Fibroblast of villous mesenchyme (primary cell): ENCODE data around the gene ADAM29. TPM values are rescaled to one million over a fixed set of nuclear protein-coding genes. Genes with fewer than 3 reads are reported as not detected.
"Not testable (repeated sequence)": the region's sequence is repeated elsewhere in the genome, so short reads cannot be mapped to it uniquely, and the experiment has no call there.

ENCODE experiments used
- DNase-seq: peaks from one replicate; pipeline ENCODE4 v3.0.0-alpha.2; 2010; ENCODE audit warnings: low read depth
- H3K4me3 ChIP-seq: 2 replicates; pipeline ENCODE4 v1.5.1; 2011; ENCODE audit warnings: low read depth, mild to moderate bottlenecking, low read length
- small RNA-seq: library from RNA; depleted of rRNA; stranded (forward); fragments of <200 nt; gene quantifications from one replicate; pipeline ENCODE3, GENCODE V24; 2012
- total RNA-seq: library from RNA; depleted of rRNA; stranded (reverse); fragments of >200 nt; gene quantifications from 2 replicates; pipeline ENCODE4 v1.2.3, GENCODE V29; 2012
- TF ChIP-seq, protein P1 (sequence below): IDR thresholded peaks from 2 replicates; pipeline ENCODE4 v1.5.1; 2012; ENCODE audit warnings: low read depth, mild to moderate bottlenecking, low read length; ENCODE audit not compliant: insufficient read depth

The ADAM29 gene
- total RNA-seq, 1 donor = not detected

DNA sequence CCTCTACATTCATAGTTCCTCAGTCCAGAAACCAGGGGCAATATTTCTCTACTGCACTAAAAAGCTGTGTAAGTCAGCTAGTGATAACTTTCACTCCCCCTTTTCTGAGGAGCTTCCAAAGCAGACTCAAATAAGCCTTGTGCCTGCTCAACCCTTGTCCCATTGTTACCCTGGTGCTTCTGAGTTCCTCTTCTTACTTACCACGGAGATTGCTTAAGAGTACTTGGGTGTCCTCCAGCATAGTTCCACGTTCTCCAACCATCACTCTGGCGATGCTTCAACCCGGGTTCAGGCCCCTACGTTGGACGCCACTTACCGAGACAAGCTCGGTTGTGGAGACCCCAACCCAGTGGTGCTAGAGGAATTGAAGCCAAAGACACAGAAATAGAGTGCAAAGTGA, 71.6 kb downstream of the ADAM29 start:
- H3K4me3 ChIP-seq = no peak overlapping the region
- DNase-seq = no peak
- TF ChIP-seq, protein P1, sequence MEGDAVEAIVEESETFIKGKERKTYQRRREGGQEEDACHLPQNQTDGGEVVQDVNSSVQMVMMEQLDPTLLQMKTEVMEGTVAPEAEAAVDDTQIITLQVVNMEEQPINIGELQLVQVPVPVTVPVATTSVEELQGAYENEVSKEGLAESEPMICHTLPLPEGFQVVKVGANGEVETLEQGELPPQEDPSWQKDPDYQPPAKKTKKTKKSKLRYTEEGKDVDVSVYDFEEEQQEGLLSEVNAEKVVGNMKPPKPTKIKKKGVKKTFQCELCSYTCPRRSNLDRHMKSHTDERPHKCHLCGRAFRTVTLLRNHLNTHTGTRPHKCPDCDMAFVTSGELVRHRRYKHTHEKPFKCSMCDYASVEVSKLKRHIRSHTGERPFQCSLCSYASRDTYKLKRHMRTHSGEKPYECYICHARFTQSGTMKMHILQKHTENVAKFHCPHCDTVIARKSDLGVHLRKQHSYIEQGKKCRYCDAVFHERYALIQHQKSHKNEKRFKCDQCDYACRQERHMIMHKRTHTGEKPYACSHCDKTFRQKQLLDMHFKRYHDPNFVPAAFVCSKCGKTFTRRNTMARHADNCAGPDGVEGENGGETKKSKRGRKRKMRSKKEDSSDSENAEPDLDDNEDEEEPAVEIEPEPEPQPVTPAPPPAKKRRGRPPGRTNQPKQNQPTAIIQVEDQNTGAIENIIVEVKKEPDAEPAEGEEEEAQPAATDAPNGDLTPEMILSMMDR = no peak

DNA sequence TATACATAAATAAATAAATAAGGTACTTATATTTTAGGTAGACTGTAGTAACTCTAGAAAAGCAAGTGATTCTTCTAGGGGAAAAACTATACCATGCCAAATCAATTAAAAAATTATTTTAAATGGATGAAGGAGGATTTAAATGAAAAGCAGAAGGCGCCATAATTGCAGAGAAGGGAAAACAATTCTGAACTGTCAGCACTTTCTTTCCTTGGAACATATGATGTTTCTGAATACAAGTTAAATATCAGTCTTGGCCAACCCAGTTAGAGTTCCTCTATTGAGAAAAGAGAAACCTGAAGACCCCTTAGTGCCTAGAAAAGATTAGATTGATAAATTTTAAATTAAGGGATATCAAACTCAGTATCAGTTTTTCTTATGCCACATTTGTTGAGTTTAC, 75.8 kb downstream of the ADAM29 start:
- TF ChIP-seq, protein P1 = no peak
- no peak overlapping the region for H3K4me3 ChIP-seq
- DNase-seq = no peak

DNA sequence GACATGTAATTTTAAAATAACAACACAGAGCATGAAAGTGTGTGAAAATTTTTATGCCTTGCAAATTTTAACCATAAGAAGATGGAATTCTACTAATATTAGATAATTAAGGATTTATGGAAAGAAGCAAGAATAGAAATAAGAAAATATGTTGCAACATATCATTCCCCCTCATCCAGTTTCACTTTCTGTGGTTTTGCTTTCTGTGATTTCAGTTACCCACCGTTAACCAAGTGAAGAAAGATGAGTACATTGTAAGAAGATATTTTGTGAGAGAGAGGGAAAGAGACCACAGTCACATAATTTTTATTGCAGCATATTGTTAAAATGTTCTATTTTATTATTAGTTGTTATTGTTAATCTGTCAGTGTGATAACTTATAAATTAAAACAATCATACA, 77.9 kb downstream of the ADAM29 start:
- no peak overlapping the region for H3K4me3 ChIP-seq
- TF ChIP-seq, protein P1 = no peak
- no peak for DNase-seq

DNA sequence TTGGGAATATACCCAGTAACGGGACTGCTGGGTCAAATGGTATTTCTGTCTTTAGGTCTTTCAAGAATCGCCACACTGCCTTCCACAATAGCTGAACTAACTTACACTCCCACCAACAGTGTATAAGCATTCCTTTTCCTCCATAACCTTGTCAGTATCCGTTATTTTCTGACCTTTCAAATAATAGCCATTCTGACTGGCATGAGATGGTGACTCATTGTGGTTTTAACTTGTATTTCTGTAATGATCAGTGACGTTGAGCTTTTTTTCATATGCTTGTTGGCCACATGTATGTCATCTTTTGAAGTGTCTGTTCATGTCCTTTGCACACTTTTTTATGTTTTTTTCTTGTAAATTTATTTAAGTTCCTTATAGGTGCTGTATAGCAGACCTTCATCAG, 81.2 kb downstream of the ADAM29 start:
- no peak overlapping the region for H3K4me3 ChIP-seq
- DNase-seq = peak; percentile 23
- TF ChIP-seq, protein P1 = no peak

DNA sequence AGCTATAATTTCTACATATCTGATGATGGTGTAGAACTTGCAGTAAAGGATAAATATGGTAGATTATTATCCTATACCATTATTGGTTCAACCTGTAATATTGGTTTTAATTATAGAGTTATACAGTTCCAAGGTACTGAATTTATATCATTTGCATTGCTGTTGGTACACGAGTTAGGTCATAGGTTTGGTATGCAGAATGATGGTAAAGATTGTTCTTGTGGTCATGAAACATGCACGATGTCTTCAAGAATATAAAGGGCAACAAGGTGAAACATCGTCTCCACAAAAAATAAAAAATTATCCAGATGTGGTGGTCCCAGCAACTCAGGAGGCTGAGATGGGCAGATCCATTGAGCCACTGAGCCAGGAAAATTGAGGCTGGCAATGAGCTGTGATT, 99.6 kb downstream of the ADAM29 start:
- H3K4me3 ChIP-seq = no peak overlapping the region
- TF ChIP-seq, protein P1 = no peak
- no peak for DNase-seq

DNA sequence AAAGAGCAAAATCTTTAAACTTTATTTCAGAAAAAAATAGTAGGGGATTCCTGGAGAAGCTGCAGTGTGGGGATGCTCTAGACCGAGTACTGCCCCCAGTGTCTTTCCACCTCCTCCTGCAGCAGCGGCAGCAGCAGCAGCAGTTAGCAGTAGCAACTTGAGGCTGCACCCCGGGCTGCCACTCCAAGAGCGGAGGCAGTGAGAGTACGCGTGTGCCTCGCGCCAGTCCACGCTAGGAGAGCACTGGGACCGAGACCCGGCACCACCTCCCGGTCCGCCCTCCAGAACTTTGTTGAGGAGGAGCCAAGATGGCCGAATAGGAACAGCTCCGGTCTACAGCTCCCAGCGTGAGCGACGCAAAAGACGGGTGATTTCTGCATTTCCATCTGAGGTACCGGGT, 101.3 kb downstream of the ADAM29 start:
- not testable (repeated sequence) for DNase-seq, H3K4me3 ChIP-seq

Small RNAs within 50 kb of the gene (small RNA-seq; reads per million reads assigned to genes)
- gene AC105914.1 = not detected

Other genes with a start within 250 kb of the ADAM29 start
- gene GLRA3, start 89.1 kb upstream of the ADAM29 start, total RNA-seq = under 0.01 TPM in 1 of 2 replicates, not detected in the other